OCI-LY7 (cell line): ENCODE measurements around the gene NTSR1. TPM values are rescaled to one million over a fixed set of nuclear protein-coding genes. Genes with fewer than 3 reads are reported as not detected.

Experiments used
- BruUV-seq: library from RNA; stranded (reverse); fragments of 400-500 nt; replicated peaks from 2 replicates; lab custom pipeline; 2021; lab: Mats Ljungman, UMichigan
- CTCF ChIA-PET: fragments of 300-600 bp; sonication (Branson Sonifier 250); formaldehyde crosslinking; loops from one replicate; lab custom pipeline; 2022; ENCODE audit warnings: antibody characterized with exemption; ENCODE audit not compliant: unreplicated experiment; lab: Charles Lee
- POLR2A ChIA-PET: fragments of 300-600 bp; sonication (Branson Sonifier 250); formaldehyde crosslinking; loops from one replicate; lab custom pipeline; 2022; ENCODE audit warnings: antibody characterized with exemption; lab: Charles Lee
- DNase-seq: peaks from one replicate; pipeline ENCODE4 v3.0.0-alpha.2; 2015; ENCODE audit warnings: low spot score
- H2AFZ ChIP-seq: fragments of 200-600 bp; sonication (generic), shearing (Covaris generic); 2 replicates; pipeline ENCODE4 v1.6.1; 2014; ENCODE audit warnings: mild to moderate bottlenecking, antibody characterized with exemption, low read length, moderate library complexity
- H3K27ac ChIP-seq: fragments of 200-600 bp; sonication (generic); 2 replicates; pipeline ENCODE4 v1.5.1; 2014; ENCODE audit warnings: mixed run types, low read depth, mild to moderate bottlenecking, moderate library complexity, low read length, inconsistent platforms; ENCODE audit not compliant: poor library complexity, severe bottlenecking
- H3K36me3 ChIP-seq: fragments of 200-600 bp; sonication (generic); 2 replicates; pipeline ENCODE4 v1.6.1; 2014; ENCODE audit warnings: mild to moderate bottlenecking, antibody characterized with exemption, low read length, moderate library complexity, mixed read lengths; ENCODE audit not compliant: insufficient read depth
- H3K4me1 ChIP-seq: fragments of 200-600 bp; sonication (generic); 2 replicates; pipeline ENCODE4 v1.5.1; 2014; ENCODE audit warnings: mild to moderate bottlenecking, low read length; ENCODE audit not compliant: insufficient read depth, poor library complexity, severe bottlenecking
- H3K4me2 ChIP-seq: fragments of 200-600 bp; sonication (generic); 2 replicates; pipeline ENCODE4 v1.6.1; 2014; ENCODE audit warnings: mild to moderate bottlenecking, low read length
- H3K4me3 ChIP-seq: fragments of 200-600 bp; sonication (generic); 2 replicates; pipeline ENCODE4 v1.5.1; 2014; ENCODE audit warnings: mild to moderate bottlenecking, low read depth, low read length; ENCODE audit not compliant: poor library complexity, severe bottlenecking
- H3K79me2 ChIP-seq: fragments of 200-600 bp; sonication (generic); 2 replicates; pipeline ENCODE4 v1.6.1; 2016; ENCODE audit warnings: low read depth, mild to moderate bottlenecking, low read length, moderate library complexity, mixed read lengths; ENCODE audit not compliant: insufficient read depth
- H3K9me2 ChIP-seq: fragments of 200-600 bp; sonication (generic); 2 replicates; pipeline ENCODE4 v1.6.1; 2016; ENCODE audit warnings: mild to moderate bottlenecking, low read length, mixed read lengths; ENCODE audit not compliant: insufficient read depth
- H3K9me3 ChIP-seq: fragments of 200-600 bp; sonication (generic); 2 replicates; pipeline ENCODE4 v1.6.1; 2014; ENCODE audit warnings: mild to moderate bottlenecking, mixed run types, low read length, mixed read lengths
- H4K20me1 ChIP-seq: fragments of 200-600 bp; sonication (generic); 2 replicates; pipeline ENCODE4 v1.6.1; 2014; ENCODE audit warnings: mild to moderate bottlenecking, antibody characterized with exemption, low read length, moderate library complexity, mixed read lengths; ENCODE audit not compliant: insufficient read depth
- EZH2phosphoT487 ChIP-seq: fragments of 200-600 bp; sonication (generic); IDR thresholded peaks from 2 replicates; pipeline ENCODE4 v1.6.1; 2018; ENCODE audit warnings: low read depth, borderline replicate concordance, mild to moderate bottlenecking, mixed run types, antibody characterized with exemption, low read length, moderate library complexity, mixed read lengths
- intact Hi-C: fragments of 100-400 bp; cut with micrococcal nuclease; formaldehyde crosslinking; loops from one replicate; pipeline ENCODE4 v1.10.0; 2022; ENCODE audit not compliant: unreplicated experiment
- total RNA-seq, 2 experiments: library from RNA; depleted of rRNA in 1 of 2; stranded (reverse); fragments of >200 nt in 1 of 2; shearing (Covaris generic) in 1 of 2; gene quantifications; 2 replicates each; pipeline ENCODE4 v1.2.3, GENCODE V29; 2014 to 2022
- TF ChIP-seq, protein P1 (sequence below): fragments of 200-600 bp; sonication (generic); conservative IDR thresholded peaks from 2 replicates; pipeline ENCODE4 v1.5.1; 2014; ENCODE audit warnings: mild to moderate bottlenecking, antibody characterized with exemption, low read length, moderate library complexity, mixed read lengths

NTSR1 gene
- total RNA-seq, 2 experiments from 2014 or later = not detected

GRCh38 chr20:62774762-62775161 lies 66.1 kb downstream of the NTSR1 start:
- ChIA-PET CTCF (no interaction called here), POLR2A (no interaction called here)
- TF ChIP-seq, protein P1, sequence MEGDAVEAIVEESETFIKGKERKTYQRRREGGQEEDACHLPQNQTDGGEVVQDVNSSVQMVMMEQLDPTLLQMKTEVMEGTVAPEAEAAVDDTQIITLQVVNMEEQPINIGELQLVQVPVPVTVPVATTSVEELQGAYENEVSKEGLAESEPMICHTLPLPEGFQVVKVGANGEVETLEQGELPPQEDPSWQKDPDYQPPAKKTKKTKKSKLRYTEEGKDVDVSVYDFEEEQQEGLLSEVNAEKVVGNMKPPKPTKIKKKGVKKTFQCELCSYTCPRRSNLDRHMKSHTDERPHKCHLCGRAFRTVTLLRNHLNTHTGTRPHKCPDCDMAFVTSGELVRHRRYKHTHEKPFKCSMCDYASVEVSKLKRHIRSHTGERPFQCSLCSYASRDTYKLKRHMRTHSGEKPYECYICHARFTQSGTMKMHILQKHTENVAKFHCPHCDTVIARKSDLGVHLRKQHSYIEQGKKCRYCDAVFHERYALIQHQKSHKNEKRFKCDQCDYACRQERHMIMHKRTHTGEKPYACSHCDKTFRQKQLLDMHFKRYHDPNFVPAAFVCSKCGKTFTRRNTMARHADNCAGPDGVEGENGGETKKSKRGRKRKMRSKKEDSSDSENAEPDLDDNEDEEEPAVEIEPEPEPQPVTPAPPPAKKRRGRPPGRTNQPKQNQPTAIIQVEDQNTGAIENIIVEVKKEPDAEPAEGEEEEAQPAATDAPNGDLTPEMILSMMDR = no peak
- no peak for TF ChIP-seq EZH2phosphoT487
- Histone ChIP-seq H3K4me2 (0 out of 2 replicates have a peak overlapping the region, but pooled peaks have one; percentile 3), H3K4me3 (no peak overlapping the region), H3K9me2 (no peaks in the 10 kb centered on the region), H3K27ac (no peak overlapping the region), H2AFZ (no peak overlapping the region), H4K20me1 (no peaks in the 10 kb centered on the region), H3K36me3 (no peaks in the 10 kb centered on the region), H3K79me2 (no peaks in the 10 kb centered on the region), H3K9me3 (no peaks in the 10 kb centered on the region), H3K4me1 (peaks cover 47% of the 10 kb centered on the region)
- BruUV-seq = no TSS peak
- intact Hi-C loops = no loop called here
- no peak for DNase-seq

GRCh38 chr20:62775206-62775605 lies 66.6 kb downstream of the NTSR1 start:
- no peak overlapping the region for H3K4me3 ChIP-seq
- H2AFZ ChIP-seq = no peak overlapping the region
- BruUV-seq = no TSS peak
- TF ChIP-seq EZH2phosphoT487 = no peak
- TF ChIP-seq, protein P1 = no peak
- H3K9me3 ChIP-seq = no peaks in the 10 kb centered on the region
- no peaks in the 10 kb centered on the region for H4K20me1 ChIP-seq
- no peak overlapping the region for H3K27ac ChIP-seq
- H3K4me2 ChIP-seq = 0 out of 2 replicates have a peak overlapping the region, but pooled peaks have one; percentile 3
- H3K4me1 ChIP-seq = peaks cover 47% of the 10 kb centered on the region
- no peaks in the 10 kb centered on the region for H3K79me2 ChIP-seq
- DNase-seq = no peak
- ChIA-PET POLR2A (no interaction called here), CTCF (no interaction called here)
- H3K9me2 ChIP-seq = no peaks in the 10 kb centered on the region
- intact Hi-C loops = no loop called here
- no peaks in the 10 kb centered on the region for H3K36me3 ChIP-seq

DNA sequence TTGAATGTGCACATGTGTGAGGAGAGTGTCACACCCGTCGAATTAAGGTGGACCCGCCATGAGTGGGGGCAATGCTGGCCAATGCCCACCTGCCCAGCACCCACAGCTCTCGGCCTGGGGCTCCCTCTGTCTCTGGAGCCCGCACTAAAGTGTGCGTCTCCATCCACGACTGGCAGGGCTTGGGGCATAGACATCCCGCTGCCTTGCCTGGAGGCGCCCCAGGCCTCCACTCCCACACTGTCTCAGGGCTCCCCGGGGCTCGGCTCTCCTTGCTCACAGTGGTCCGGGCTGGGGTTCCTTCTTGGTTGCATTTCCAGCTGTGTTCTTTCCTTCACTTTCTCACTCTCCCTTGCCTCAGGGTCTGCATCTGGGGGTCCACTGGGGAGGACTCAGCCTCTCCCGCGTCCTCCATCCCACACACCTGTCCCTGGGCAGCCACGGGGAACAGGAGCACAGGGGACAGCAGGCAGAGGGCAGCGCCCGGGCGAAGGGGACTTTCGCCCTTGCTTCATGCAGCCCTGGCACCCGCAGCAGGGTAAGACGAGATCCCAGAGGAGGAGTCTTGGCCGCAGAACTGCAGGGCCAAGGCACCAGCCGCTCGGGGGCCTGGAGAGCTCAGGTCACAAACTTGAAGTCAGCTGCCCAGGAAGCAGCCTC lies 67.5 kb downstream of the NTSR1 start:
- Histone ChIP-seq H3K4me3 (peak overlapping the region; percentile 63), H3K4me2 (peak overlapping the region; percentile 85), H3K79me2 (no peaks in the 10 kb centered on the region), H4K20me1 (no peaks in the 10 kb centered on the region), H3K27ac (peak overlapping the region; percentile 67), H3K4me1 (peaks cover 40% of the 10 kb centered on the region), H2AFZ (peak overlapping the region; percentile 44; the same call in 1 of the 2 replicates), H3K36me3 (no peaks in the 10 kb centered on the region), H3K9me3 (no peaks in the 10 kb centered on the region), H3K9me2 (no peaks in the 10 kb centered on the region)
- no peak for DNase-seq
- no peak for TF ChIP-seq EZH2phosphoT487
- TF ChIP-seq, protein P1 = no peak
- ChIA-PET POLR2A (no interaction called here), CTCF (no interaction called here)
- intact Hi-C loops = no loop called here
- BruUV-seq = no TSS peak
